ENCODE data around the gene FYCO1.

Gene FYCO1

DNA sequence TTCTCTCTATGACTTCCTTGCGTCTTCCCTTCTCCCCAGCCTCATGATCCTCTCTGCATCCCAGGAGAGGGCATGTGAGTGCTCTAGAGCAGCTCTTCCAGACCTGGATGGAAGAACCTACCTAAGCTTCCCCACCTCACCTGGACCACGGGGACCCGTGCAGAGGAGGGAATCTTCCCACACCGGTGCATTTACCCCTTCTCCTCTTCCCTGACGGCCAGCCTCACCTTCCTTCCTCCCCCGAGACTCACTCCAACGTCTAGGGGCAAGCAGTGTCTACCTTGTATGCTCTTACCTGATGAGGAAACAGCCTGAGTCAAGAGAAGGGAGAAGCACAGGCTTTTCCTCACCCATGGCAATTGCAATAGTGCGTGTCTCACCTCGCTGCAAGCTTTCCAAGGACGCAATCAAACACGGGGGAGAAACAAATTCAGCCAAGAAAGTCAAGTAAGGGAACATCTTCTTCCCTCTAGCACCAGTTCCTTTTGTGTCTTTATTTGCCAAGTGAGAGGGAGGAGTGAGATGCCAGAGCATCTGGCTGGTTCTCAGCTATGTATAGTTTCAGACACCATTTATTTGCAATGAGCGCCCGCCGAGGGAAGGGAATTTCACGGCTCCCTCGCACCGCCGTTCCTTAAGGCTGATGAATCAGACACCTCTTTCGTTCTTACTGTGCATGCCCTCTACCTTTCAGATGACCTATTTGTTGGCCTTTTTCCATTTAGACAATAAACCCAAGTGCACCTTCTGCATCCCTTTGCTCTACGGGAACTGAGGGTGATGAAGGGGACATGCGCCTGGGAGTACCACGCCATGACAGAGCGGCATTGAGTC is 111.0 kb downstream of the FYCO1 start:
- DNase-seq (ENCODE audit: low spot score), result no peak

DNA sequence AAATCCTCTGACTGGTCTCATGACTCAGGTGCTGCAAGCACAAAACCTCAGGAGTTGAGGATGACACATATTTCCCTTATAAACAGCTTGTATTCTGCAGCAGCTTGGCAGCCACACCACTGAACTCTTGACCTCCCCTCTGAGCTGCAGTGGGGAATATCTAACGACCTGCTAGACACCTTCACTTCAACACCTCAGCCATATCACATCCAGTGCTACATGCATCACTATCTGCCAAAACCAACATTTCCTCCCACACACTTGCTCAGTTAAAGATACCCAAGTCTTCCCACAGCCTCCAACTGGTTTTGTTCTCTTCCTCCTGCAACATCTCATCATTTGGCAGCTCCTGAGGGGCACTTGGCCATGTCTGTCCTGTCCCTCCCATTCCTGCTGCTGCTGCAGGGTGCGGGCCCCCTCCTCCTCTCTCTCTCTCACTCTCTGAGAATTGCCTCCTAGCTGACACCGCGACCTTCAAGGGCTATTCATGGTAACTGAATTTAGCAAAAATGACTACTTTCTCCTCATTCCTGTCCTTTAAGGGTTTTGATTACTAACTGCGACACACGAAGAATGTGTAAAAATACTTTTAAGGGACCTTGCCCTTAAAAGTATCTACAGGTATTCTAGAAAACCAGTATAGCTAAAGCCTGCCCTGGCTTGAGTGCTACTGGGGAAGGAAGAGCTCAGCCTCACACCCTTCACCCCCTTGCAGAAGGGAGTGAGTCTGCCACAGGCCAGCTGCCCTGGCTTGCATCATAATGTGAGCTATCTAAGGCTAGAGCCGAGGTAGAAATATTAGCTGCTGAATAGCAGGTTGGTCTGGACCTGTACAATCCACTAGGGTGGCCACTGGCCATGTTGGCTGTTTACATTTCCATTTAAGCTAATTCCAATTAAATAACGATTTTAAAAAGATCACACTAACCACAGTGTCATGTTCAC is 114.3 kb downstream of the FYCO1 start:
- DNase-seq (ENCODE audit: low spot score), result no peak

- no peak for DNase-seq (ENCODE audit: low spot score)
Observed at GRCh38 chr3:45880725-45881077, 114.9 kb downstream of the FYCO1 start.

DNA sequence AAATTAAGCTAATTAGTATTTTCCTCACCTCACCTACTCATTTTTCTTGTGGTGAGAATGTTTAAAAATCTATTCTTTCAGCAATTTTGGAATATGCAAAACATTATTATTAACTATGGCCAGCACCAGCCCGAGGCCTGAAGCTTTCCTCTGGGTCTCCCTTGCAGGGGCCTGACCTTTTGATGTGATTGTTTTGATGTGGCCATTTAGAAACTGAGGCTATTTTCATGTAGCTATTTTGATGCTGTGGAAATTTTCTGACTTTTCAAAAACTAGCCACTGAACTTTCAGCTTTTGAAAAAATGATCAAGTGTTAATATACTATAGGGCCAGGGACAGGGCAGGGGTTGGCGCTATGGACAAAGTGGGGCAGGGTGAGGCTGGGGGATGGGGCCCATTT is 117.5 kb downstream of the FYCO1 start:
- no peak for DNase-seq (ENCODE audit: low spot score)

DNA sequence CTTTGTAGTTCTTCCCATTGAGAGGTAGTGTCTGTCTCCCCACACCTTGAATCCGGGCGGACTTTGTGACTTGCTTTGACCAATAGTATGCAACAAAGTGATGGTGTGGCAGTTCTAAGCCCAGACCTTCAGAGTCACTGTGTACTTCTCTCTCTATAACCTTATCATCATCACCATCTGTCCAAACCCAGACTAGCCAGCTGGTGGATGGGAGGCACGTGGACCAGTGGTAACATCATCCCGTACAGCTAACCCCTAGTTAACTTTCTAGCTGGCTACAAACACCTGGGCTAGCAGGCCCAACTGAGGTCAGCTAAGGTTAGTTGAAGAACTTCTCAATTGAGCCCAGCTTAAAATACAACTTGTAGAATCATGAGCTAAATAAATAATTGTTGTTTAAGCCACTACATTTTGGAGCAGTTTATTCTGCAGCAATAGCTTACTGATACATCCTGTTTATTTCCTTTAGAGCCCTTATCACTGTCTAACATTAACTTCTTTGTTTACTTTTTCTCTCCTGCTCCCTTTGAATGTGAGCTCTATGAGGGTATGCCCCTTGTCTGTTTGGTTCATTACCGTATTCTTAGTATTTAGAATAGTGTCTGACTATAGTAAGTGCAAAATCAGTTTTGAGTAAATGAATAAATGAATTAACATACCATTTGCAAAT is 120.8 kb downstream of the FYCO1 start:
- DNase-seq (ENCODE audit: low spot score), result no peak

GRCh38 chr3:45873638-45874037 is 122.0 kb downstream of the FYCO1 start:
- no peak for DNase-seq (ENCODE audit: low spot score)

- no peak for DNase-seq (ENCODE audit: low spot score)
Observed at GRCh38 chr3:45873036-45873435, 122.6 kb downstream of the FYCO1 start.

DNA sequence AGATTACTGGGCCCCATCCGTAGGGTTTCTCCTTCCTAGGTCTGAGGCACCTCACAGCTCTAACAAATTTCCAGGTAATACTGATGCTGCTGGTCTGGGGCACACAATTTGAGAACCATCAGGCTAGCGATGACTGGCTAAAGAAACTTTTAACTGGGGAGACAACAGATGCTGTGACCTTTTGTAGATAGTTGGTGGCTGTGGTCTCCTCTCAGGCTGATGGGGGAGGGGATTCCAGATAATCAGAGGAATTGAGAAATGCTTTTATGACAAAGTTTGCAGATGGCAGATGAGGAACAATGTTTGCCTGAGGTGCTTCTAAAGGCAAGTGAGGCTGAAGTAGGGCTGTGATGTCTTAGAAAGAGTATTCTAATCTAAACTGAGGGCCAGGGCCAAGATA is 123.1 kb downstream of the FYCO1 start:
- DNase-seq (ENCODE audit: low spot score), result no peak

- no peak for DNase-seq (ENCODE audit: low spot score)
Observed at GRCh38 chr3:45871780-45872179, 123.8 kb downstream of the FYCO1 start.

- no peak for DNase-seq (ENCODE audit: low spot score)
Observed at GRCh38 chr3:45870099-45870498, 125.5 kb downstream of the FYCO1 start.

DNA sequence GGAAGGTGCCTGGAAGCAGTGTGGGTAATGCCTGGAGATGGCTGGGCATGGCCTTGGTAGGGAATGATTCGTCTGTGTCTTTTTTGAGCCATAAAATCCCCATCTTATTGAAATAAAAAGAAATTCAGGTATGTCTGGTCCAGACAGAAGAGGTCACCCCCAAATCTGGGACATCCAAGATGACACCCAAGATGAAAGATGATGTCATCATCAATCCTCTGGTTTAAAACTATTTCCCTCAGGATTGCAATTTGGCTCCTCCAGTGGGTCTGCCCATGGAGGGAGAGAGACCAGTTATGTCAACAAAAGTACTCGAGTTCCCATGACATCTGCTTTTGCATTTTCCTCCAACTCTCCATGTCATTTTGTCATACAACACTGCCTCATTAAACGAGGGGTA is 126.0 kb downstream of the FYCO1 start:
- DNase-seq (ENCODE audit: low spot score), result no peak

DNA sequence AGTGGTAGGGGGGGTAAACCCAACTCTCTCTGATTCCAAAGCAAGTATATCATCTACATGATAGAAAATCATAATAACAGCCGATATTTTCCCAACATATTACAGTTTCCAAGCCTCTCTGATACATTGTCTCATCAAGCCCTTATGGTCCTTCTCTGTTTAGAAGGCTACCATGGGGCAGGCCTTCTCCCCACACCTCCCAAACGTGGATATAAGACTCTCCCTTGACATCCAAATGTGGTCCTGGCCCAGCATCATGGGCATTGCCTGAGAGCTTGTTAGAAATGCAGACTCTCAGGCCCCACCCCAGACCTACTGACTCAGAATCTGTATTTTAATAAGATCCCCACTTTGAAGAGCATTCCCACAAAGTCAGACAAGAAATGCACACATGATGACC is 127.0 kb downstream of the FYCO1 start:
- no peak for DNase-seq (ENCODE audit: low spot score)

DNA sequence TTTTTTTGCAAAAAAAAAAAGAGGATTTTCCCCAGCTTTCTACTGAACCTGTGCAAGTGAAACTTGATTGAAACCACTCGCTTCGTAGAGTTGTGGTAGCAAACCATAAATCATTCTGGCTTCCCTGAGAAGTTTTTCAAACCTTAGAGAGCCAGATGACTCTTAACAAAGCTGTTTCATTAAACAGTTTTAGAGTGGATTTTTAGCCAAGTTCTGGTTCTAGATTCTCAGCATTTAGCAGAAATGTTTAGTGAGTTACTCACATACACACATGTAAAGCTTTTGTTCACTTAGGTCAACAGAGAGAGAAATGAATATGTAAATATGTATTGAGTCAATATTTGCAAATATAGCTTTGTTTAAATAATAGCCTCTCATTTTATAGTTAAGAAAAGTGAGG is 127.4 kb downstream of the FYCO1 start:
- DNase-seq (ENCODE audit: low spot score), result no peak
